Measurements from ENCODE around the gene LTBP4.
"Not testable (repeated sequence)": the region's sequence is repeated elsewhere in the genome, so short reads cannot be mapped to it uniquely, and the experiment has no call there.

Gene LTBP4

DNA sequence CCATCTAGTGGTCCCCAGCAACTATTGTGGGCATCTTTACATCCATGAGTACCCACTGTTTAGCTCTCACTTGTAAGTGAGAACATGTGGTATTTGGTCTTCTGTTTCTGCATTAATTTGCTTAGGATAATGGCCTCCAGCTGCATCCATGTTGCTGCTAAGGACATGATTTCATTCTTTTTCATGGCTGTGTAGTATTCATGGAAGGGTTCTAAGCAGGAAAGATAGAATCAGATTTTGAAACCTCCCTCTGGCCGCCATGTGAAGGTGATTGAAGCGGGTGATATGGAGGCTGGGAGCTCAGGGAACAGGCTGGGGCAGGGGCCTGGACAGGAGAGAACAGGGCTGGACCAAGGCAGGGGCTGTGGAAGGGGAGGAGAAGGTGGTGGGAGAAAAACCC, 20.1 kb downstream of the LTBP4 start:
- TF ChIP-seq, protein P1, sequence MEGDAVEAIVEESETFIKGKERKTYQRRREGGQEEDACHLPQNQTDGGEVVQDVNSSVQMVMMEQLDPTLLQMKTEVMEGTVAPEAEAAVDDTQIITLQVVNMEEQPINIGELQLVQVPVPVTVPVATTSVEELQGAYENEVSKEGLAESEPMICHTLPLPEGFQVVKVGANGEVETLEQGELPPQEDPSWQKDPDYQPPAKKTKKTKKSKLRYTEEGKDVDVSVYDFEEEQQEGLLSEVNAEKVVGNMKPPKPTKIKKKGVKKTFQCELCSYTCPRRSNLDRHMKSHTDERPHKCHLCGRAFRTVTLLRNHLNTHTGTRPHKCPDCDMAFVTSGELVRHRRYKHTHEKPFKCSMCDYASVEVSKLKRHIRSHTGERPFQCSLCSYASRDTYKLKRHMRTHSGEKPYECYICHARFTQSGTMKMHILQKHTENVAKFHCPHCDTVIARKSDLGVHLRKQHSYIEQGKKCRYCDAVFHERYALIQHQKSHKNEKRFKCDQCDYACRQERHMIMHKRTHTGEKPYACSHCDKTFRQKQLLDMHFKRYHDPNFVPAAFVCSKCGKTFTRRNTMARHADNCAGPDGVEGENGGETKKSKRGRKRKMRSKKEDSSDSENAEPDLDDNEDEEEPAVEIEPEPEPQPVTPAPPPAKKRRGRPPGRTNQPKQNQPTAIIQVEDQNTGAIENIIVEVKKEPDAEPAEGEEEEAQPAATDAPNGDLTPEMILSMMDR (conservative IDR thresholded peaks at IDR 0.05): no peak
- no peak overlapping the region for H3K27ac ChIP-seq

DNA sequence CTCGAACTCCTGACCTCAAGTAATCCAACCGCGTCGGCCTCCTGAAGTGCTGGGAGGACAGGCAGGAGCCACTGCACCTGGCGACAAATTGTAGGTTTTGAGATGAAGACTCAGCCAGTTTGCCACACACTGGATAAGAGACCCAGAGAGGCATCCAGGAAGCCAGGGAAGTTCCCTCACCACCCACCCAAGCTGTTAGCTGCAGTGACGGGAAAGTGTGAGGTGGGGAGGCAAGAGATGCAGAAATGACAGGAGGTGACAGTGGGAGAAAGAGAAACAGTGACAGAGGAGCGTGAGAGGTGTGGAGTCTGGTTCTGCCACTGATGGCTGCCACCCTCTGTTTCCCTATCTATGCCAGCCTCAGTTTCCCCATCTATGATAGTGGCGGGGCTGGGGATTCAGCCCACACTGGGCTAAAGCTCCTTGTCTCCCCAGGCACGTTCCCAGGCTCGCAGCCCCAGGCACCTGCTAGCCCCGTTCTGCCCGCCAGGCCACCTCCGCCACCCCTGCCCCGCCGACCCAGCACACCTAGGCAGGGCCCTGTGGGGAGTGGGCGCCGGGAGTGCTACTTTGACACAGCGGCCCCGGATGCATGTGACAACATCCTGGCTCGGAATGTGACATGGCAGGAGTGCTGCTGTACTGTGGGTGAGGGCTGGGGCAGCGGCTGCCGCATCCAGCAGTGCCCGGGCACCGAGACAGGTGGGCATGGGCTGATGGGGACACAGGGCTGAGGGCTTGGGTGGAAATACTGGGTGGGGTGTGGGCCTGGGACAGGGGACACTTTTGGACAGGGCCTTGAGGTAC, 21.0 kb downstream of the LTBP4 start:
- TF ChIP-seq, protein P1 (conservative IDR thresholded peaks at IDR 0.05): no peak
- no peak overlapping the region for H3K27ac ChIP-seq

DNA sequence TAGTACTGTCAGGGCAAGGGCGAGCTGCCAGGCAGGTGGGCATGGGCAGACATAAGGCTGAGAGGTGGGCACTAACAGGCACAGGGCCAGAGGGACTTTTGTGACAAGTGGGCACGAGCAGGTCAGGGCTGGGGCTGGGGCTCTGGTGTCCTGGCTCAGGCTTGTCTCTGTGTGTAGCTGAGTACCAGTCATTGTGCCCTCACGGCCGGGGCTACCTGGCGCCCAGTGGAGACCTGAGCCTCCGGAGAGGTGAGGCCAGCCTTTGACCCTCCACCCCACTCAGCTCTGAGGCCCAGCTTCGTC, 21.6 kb downstream of the LTBP4 start:
- H3K27ac ChIP-seq: no peak overlapping the region
- TF ChIP-seq, protein P1 (conservative IDR thresholded peaks at IDR 0.05): no peak

DNA sequence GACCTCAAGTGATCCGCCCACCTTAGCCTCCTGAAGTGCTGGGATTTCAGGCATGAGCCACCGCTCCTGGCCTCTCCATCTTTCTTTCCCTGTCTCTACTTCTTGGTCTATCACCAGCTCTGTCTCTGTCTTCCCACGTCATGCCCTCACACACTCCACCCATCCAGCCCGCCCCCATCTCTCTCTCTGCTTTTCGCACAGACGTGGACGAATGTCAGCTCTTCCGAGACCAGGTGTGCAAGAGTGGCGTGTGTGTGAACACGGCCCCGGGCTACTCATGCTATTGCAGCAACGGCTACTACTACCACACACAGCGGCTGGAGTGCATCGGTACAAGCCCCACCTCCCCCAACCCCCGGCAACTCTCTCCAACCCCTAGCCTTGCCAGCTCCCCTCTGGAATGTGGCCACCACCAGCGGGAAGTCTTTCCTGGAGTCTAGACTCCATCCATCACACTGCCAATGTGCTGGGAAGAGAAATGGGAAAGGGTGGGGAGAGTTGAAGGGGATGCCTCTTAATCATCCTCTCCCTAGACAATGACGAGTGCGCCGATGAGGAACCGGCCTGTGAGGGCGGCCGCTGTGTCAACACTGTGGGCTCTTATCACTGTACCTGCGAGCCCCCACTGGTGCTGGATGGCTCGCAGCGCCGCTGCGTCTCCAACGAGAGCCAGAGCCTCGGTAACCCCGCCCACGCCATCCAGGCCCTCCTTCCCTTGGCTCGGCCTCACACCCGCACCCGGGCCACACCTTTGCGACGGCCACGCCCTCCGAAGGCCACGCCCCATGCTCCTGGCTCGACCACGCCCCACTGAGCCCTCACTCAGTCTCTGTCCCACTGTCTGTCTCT, 22.5 kb downstream of the LTBP4 start:
- TF ChIP-seq, protein P1 (conservative IDR thresholded peaks at IDR 0.05): no peak
- no peak overlapping the region for H3K27ac ChIP-seq

DNA sequence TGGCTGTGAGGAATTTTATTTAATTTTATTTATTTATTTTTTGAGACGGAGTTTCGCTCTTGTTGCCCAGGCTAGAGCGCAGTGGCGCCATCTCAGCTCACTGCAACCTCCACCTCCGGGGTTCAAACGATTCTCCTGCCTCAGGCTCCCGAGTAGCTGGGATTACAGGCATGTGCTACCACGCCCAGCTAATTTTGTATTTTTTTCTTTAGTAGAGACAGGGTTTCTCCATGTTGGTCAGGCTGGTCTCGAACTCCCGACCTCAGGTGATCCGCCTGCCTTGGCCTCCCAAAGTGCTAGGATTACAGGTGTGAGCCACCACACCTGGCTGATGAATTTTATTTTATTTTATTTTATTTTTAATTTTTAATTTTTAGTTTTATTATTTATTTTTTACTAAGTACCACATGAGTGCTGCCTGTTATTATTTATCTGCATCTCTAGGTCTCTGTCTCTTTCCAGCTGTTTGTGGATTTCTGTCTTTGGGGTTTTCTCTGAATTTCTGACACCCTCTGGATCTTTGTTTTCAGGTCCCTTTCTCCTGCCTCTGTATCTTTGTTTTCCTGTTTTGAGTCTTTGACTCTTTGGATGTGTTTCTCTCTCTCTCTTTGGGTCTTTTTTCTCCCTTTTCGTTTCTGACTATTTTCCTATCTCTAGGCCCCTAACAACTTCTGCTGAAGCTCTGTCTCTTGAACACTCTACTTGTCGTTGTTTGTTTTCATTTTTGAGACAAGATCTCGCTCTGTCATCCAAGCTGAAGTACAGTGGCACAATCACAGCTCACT, 23.4 kb downstream of the LTBP4 start:
- not testable (repeated sequence) for H3K27ac ChIP-seq

DNA sequence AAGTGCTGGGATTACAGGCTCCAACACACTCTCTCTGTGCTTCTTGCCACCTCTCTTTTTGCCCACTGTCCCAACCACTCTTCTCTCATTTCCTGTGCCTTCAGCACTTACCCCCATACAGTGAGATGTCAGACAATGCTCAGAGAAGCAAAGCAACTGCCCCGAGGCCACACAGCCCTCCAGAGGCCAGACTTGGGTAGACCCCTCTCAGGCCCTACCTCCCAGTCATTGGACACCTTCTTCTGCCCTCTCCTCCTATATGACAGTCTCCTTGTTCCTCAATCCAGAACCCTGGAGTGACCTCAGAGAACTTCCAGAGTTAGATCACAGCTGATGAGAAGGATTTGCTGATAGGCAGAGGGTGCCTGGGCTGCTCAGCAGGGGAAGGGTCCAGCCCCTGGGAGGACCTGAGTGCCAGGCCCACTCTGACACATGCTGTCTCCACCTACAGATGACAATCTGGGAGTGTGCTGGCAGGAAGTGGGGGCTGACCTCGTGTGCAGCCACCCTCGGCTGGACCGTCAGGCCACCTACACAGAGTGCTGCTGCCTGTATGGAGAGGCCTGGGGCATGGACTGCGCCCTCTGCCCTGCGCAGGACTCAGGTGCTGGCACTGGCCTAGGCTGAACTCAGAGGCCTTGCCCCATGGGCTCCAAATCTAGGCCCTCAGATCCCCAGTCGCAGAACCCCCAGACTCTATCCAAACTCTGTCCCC, 24.4 kb downstream of the LTBP4 start:
- no peak overlapping the region for H3K27ac ChIP-seq
- TF ChIP-seq, protein P1 (conservative IDR thresholded peaks at IDR 0.05): no peak

DNA sequence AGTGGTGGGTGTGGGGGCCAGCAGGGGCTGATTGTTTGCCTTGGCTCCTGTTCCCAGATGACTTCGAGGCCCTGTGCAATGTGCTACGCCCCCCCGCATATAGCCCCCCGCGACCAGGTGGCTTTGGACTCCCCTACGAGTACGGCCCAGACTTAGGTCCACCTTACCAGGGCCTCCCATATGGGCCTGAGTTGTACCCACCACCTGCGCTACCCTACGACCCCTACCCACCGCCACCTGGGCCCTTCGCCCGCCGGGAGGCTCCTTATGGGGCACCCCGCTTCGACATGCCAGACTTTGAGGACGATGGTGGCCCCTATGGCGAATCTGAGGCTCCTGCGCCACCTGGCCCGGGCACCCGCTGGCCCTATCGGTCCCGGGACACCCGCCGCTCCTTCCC, 25.7 kb downstream of the LTBP4 start:
- no peak overlapping the region for H3K27ac ChIP-seq
- TF ChIP-seq, protein P1 (conservative IDR thresholded peaks at IDR 0.05): no peak

All from VCaP (cell line).